WTC11 (cell line): ENCODE data around the gene SEMA4D. TPM values are rescaled to one million over a fixed set of nuclear protein-coding genes. Genes with fewer than 3 reads are reported as not detected.
A peak's percentile ranks its signal among the peaks of the same experiment; 100 is the strongest.

ENCODE experiments used
- ATAC-seq: fragments of 200-7000 bp; cut with Tn5 transposase; 2 replicates; pipeline ENCODE4 v1.10.0; 2021; ENCODE audit warnings: mild to moderate bottlenecking, moderate library complexity
- CTCF ChIA-PET: fragments of 300-600 bp; sonication (Branson Sonifier 250); formaldehyde crosslinking; loops from one replicate; lab custom pipeline; 2021; ENCODE audit warnings: antibody characterized with exemption; lab: Charles Lee
- POLR2A ChIA-PET: fragments of 350-600 bp; sonication (Branson Sonifier 250); formaldehyde crosslinking; loops from one replicate; lab custom pipeline; 2021; ENCODE audit warnings: antibody characterized with exemption; lab: Charles Lee
- DNase-seq: peaks from one replicate; pipeline ENCODE4 v3.0.0; 2021; ENCODE audit warnings: low spot score
- H3K27ac Mint-ChIP-seq: 2 replicates; pipeline ENCODE4 v1.8.0; 2021; ENCODE audit warnings: mixed read lengths
- H3K27me3 Mint-ChIP-seq: 2 replicates; pipeline ENCODE4 v1.8.0; 2021; ENCODE audit warnings: low read depth, mild to moderate bottlenecking, moderate library complexity, mixed read lengths
- H3K36me3 Mint-ChIP-seq: 2 replicates; pipeline ENCODE4 v1.8.0; 2021; ENCODE audit warnings: mixed read lengths
- H3K4me1 Mint-ChIP-seq: 2 replicates; pipeline ENCODE4 v1.8.0; 2022; ENCODE audit warnings: mixed read lengths
- H3K4me3 Mint-ChIP-seq: 2 replicates; pipeline ENCODE4 v1.8.0; 2021; ENCODE audit warnings: mild to moderate bottlenecking, moderate library complexity, mixed read lengths
- H3K9me3 Mint-ChIP-seq: 2 replicates; pipeline ENCODE4 v1.8.0; 2021; ENCODE audit warnings: mixed read lengths
- E2F4 ChIP-seq: sonication (generic); formaldehyde crosslinking; IDR thresholded peaks from 2 replicates; pipeline ENCODE4 v1.8.1; 2022; ENCODE audit warnings: low read depth, mild to moderate bottlenecking, moderate library complexity, missing genetic modification reagents, borderline replicate concordance
- IRF1 ChIP-seq: sonication (generic); formaldehyde crosslinking; IDR thresholded peaks from 2 replicates; pipeline ENCODE4 v1.8.0; 2023; ENCODE audit warnings: missing genetic modification reagents
- MLX ChIP-seq: sonication (generic); formaldehyde crosslinking; IDR thresholded peaks from 2 replicates; pipeline ENCODE4 v1.8.1; 2023; ENCODE audit warnings: mild to moderate bottlenecking, missing genetic modification reagents, moderate library complexity
- NR2C2 ChIP-seq: sonication (generic); formaldehyde crosslinking; IDR thresholded peaks from 2 replicates; pipeline ENCODE4 v1.8.0; 2022; ENCODE audit warnings: mild to moderate bottlenecking, missing genetic modification reagents
- SP1 ChIP-seq: sonication (generic); formaldehyde crosslinking; conservative IDR thresholded peaks from 2 replicates; pipeline ENCODE4 v1.8.1; 2022; ENCODE audit warnings: missing genetic modification reagents
- TCF7 ChIP-seq: sonication (generic); formaldehyde crosslinking; IDR thresholded peaks from 2 replicates; pipeline ENCODE4 v1.8.0; 2022; ENCODE audit warnings: mild to moderate bottlenecking, low read depth, missing genetic modification reagents, moderate library complexity
- ZNF121 ChIP-seq: sonication (generic); formaldehyde crosslinking; IDR thresholded peaks from 2 replicates; pipeline ENCODE4 v1.8.0; 2023; ENCODE audit warnings: missing genetic modification reagents
- ZNF138 ChIP-seq: sonication (generic); formaldehyde crosslinking; conservative IDR thresholded peaks from 2 replicates; pipeline ENCODE4 v1.8.1; 2022; ENCODE audit warnings: mild to moderate bottlenecking, moderate library complexity, missing genetic modification reagents
- ZNF281 ChIP-seq: sonication (generic); formaldehyde crosslinking; IDR thresholded peaks from 2 replicates; pipeline ENCODE4 v1.8.0; 2023; ENCODE audit warnings: mild to moderate bottlenecking, missing genetic modification reagents
- ZNF396 ChIP-seq: fragments of 250-450 bp; sonication (Bioruptor Pico); IDR thresholded peaks from 2 replicates; pipeline ENCODE4 v1.8.0; 2021; ENCODE audit warnings: mild to moderate bottlenecking, moderate library complexity, borderline replicate concordance
- total RNA-seq: library from RNA; stranded (reverse); gene quantifications from 3 replicates; pipeline ENCODE4 v1.2.3, GENCODE V29; 2021
- TF ChIP-seq, protein P1 (sequence below): sonication (generic); formaldehyde crosslinking; IDR thresholded peaks from 2 replicates; pipeline ENCODE4 v1.8.1; 2022; ENCODE audit warnings: mild to moderate bottlenecking, missing genetic modification reagents, moderate library complexity, borderline replicate concordance
- TF ChIP-seq, protein P2 (sequence below): sonication (generic); formaldehyde crosslinking; IDR thresholded peaks from 2 replicates; pipeline ENCODE4 v1.8.0; 2022; ENCODE audit warnings: mild to moderate bottlenecking, missing genetic modification reagents

The SEMA4D gene
- total RNA-seq, 1 experiment from 2014 or later, result 67.8 TPM

DNA sequence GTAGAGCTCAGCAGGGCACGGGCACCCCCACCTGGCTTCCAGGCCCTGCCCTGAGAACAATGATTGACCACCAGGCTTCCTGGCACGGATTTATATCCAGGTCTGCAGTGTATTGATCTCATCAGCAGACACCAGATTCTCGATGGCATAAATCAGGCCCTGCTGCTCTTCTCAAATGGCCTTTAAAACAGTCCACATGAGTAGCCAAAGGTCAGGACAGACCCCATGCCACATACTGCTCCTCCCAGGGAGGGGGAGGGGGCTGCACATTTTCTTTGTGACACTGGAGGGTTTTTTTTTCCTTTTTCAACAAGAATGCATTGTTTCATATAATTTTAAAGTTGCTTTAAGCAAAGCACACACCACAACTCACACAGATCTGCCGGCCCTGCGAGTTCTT lies 85.4 kb downstream of the SEMA4D start:
- Mint-ChIP-seq H3K4me1 (peaks cover 49% of the 10 kb centered on the region), H3K27ac (peak overlapping the region; percentile 83; the same call in 1 of the 2 replicates), H3K36me3 (peaks cover 15% of the 10 kb centered on the region), H3K9me3 (peaks cover 15% of the 10 kb centered on the region), H3K27me3 (no peaks in the 10 kb centered on the region; the same call in 1 of the 2 replicates), H3K4me3 (peak overlapping the region; percentile 16; the same call in 1 of the 2 replicates)
- ChIA-PET CTCF (interaction anchor here (0.6 to 3.9 kb wide), 2 partner anchors 17 to 136 kb away, joined by 3 to 27 read pairs; no protein-coding TSS in a partner anchor), POLR2A (no interaction called here)
- ATAC-seq (peak; percentile 31), DNase-seq (no peak)
- TF ChIP-seq IRF1 (CRISPR knock-in tag) (no peak), TCF7 (CRISPR knock-in tag) (no peak), E2F4 (no peak), ZNF121 (CRISPR knock-in tag) (no peak), NR2C2 (no peak), SP1 (CRISPR knock-in tag) (no peak), ZNF138 (no peak), ZNF396 (CRISPR knock-in tag) (no peak)
- TF ChIP-seq, protein P1, sequence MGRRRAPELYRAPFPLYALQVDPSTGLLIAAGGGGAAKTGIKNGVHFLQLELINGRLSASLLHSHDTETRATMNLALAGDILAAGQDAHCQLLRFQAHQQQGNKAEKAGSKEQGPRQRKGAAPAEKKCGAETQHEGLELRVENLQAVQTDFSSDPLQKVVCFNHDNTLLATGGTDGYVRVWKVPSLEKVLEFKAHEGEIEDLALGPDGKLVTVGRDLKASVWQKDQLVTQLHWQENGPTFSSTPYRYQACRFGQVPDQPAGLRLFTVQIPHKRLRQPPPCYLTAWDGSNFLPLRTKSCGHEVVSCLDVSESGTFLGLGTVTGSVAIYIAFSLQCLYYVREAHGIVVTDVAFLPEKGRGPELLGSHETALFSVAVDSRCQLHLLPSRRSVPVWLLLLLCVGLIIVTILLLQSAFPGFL, result no peak

DNA sequence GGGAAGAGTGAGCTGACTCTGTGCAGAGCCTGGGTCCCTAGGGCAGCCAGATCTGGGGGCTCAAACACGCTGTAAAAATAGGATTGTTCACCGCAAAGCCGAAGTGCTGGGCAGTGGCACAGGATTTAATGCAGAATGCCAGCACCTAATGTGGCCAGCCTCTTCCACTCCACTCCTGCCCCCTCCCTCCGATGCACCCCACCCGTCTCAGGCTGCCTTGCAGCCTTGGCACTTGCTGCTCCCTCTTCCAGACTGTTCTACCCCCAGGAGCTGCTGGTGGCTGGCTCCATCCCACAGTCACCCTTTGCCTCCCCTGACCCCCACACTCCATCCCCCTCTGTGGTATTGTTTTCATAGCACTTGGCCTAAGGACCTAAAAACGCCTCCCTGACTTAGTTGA lies 86.2 kb downstream of the SEMA4D start:
- ChIA-PET CTCF (interaction anchor here (3.9 kb wide), 1 partner anchor 137 kb away, joined by 27 read pairs; no protein-coding TSS in a partner anchor), POLR2A (interaction anchor here (1.6 kb wide), 1 partner anchor 139 kb away, joined by 4 read pairs; no protein-coding TSS in a partner anchor)
- Mint-ChIP-seq H3K27me3 (no peaks in the 10 kb centered on the region; the same call in 1 of the 2 replicates), H3K9me3 (peaks cover 13% of the 10 kb centered on the region), H3K27ac (peak overlapping the region; percentile 5; the same call in 1 of the 2 replicates), H3K36me3 (peaks cover 13% of the 10 kb centered on the region), H3K4me3 (peak overlapping the region; percentile 8; the same call in 1 of the 2 replicates), H3K4me1 (peaks cover 49% of the 10 kb centered on the region)
- ATAC-seq, result no peak
- DNase-seq, result no peak
- TF ChIP-seq E2F4 (no peak), ZNF281 (no peak), MLX (no peak)
- TF ChIP-seq, protein P2, sequence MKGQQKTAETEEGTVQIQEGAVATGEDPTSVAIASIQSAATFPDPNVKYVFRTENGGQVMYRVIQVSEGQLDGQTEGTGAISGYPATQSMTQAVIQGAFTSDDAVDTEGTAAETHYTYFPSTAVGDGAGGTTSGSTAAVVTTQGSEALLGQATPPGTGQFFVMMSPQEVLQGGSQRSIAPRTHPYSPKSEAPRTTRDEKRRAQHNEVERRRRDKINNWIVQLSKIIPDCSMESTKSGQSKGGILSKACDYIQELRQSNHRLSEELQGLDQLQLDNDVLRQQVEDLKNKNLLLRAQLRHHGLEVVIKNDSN (CRISPR knock-in tag), result no peak
